Duodenal mucosa (tissue), 2 donors: ENCODE measurements around the gene FABP3.
"Not testable (repeated sequence)": the region's sequence is repeated elsewhere in the genome, so short reads cannot be mapped to it uniquely, and the experiment has no call there.

ENCODE experiments used
- H3K27ac ChIP-seq: one replicate; pipeline ENCODE4 v1.7.0; 2013; ENCODE audit warnings: low read depth, low read length
- H3K27me3 ChIP-seq, 2 donors: one replicate each; pipeline ENCODE4 v1.7.0; 2013; ENCODE audit warnings: low read length in 2 of 2, control low read depth in 1 of 2; ENCODE audit not compliant: insufficient read depth in 2 of 2, control insufficient read depth in 1 of 2
- H3K36me3 ChIP-seq, 2 donors: one replicate each; pipeline ENCODE4 v1.7.0; 2013; ENCODE audit warnings: low read length in 2 of 2, control low read depth in 1 of 2; ENCODE audit not compliant: insufficient read depth in 2 of 2, control insufficient read depth in 1 of 2
- H3K4me1 ChIP-seq, 2 donors: one replicate each; pipeline ENCODE4 v1.7.0; 2013; ENCODE audit warnings: low read length in 2 of 2, control low read depth in 1 of 2; ENCODE audit not compliant: insufficient read depth in 2 of 2, control insufficient read depth in 1 of 2
- H3K4me3 ChIP-seq, 2 donors: one replicate each; pipeline ENCODE4 v1.7.0; 2013; ENCODE audit warnings: low read length in 2 of 2, low read depth in 1 of 2
- H3K9ac ChIP-seq, 2 donors: one replicate each; pipeline ENCODE4 v1.7.0; 2013; ENCODE audit warnings: low read length in 2 of 2, low read depth in 1 of 2
- H3K9me3 ChIP-seq, 2 donors: one replicate each; pipeline ENCODE4 v1.7.0; 2013; ENCODE audit warnings: low read length in 2 of 2, control low read depth in 1 of 2; ENCODE audit not compliant: control insufficient read depth in 1 of 2

The FABP3 gene

DNA sequence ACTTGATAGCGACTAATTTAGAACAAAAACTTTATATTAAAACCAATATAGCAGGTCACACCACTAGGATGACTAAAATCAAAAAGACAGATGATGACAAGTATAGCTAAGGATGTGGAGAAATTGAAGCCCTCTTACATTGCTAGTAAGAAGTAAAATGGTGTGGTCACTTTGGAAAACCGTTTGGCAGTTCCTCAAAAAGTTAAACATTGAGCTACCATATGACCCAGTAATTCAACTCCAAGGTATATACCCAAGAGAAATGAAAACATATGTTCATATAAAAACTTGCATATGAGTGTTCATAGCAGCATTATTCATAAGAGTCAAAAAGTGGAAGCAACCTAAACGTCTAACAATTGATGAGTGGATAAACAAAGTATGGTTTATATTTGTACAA, 27.1 kb upstream of the FABP3 start:
- Histone ChIP-seq H3K27ac (no peak overlapping the region), H3K4me1 (peaks cover 0 to under 1% of the 10 kb centered on the region in 2 donors), H3K4me3 (no peak overlapping the region), H3K9ac (no peak overlapping the region), H3K36me3 (no peaks in the 10 kb centered on the region), H3K9me3 (no peaks in the 10 kb centered on the region), H3K27me3 (no peaks in the 10 kb centered on the region)

DNA sequence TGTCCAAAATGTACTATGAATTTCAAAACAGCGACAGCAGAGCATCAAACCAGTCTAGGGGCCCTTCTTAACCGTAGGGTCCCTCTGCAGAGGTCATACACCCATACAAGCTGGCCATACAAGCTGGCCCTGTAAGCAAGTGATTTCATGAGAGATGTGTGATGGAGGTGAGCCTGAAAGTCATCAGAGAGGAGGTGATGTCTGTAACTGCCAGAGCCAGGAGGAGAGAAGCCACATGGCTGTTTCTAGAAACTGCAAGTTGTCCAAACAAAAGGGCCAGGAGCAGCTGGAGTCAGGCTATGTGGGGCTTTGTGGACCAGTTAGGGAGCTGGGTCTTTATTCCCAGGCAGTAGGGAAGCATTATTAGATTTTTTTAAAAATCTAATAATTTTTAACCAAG, 25.4 kb upstream of the FABP3 start:
- H3K9ac ChIP-seq: no peak overlapping the region
- no peaks in the 10 kb centered on the region for H3K36me3 ChIP-seq
- H3K4me3 ChIP-seq: no peak overlapping the region
- no peak overlapping the region for H3K27ac ChIP-seq
- H3K4me1 ChIP-seq: peaks cover 4 to 6% of the 10 kb centered on the region in 2 donors
- no peaks in the 10 kb centered on the region for H3K27me3 ChIP-seq
- no peaks in the 10 kb centered on the region for H3K9me3 ChIP-seq

DNA sequence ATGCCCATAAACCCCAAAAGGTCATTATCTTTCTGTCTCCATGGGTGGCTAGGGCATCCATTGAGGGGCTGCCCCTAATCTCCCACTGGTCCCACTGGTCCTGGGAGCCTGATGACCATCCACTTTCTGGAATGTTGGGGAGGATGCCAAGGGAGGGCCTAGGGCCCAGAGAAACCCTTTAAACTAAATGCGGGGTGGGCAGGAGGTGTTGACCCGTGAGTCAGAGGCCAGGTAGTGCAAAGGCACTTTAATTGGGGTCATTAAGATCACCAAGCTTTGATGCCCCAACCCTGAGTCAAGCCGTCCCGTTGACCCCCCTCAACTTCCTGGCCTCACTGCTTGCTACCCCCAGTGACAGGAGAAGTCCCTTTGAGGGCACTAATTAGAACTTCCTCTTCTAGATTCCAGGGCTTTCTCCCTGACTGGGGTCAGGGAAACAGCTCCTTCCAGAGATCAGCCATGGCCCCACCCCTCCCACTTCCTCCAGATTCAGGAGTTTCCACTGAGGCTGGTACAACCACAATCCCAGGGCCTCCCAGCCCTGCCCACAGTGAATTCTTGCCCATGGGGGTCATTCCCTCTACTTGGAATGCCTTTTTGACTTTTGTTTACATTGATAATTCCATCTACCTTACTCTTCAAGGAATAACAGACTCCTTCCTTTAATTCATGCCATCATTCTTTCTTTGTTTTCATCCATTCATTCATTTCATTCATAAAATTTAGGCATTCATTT, 24.7 kb upstream of the FABP3 start:
- Histone ChIP-seq H3K27ac (no peak overlapping the region), H3K27me3 (no peaks in the 10 kb centered on the region), H3K9ac (no peak overlapping the region), H3K4me1 (peaks cover 4 to 6% of the 10 kb centered on the region in 2 donors), H3K9me3 (no peaks in the 10 kb centered on the region), H3K4me3 (no peak overlapping the region), H3K36me3 (no peaks in the 10 kb centered on the region)

DNA sequence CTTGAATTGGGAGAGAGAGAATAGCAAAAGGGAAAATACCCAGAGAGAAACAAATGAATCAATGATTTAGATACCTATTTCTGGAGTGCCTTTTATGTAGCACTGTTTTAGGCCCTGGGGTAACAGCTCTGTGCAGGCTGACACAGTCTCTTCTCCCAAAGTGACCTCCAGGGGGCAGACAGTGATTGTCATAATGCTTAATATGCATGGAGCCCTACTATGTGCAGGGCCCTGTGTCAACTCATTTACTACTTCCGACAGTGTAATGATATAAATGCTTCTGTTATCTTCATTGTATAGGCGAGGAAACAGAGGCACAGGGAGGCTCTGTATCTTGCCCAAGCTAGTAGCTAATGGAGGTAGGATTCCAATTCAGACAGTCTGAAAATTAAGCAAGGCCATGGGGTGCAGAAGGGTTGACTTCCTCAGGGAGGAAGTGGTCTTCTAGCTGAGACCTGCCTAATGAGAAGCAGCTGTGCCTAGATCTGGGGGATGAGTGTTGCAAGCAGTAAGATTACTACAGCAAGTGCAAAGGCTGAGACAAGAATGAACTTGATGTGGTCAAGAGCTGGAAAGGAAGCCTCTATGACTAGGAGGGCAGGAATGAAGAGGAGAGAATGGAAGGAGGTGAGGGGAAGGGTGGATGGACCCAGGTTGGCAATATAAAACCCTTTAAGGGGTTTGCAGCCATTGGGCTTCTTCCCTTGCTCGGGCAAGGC, 23.9 kb upstream of the FABP3 start:
- no peak overlapping the region for H3K4me3 ChIP-seq
- H3K27me3 ChIP-seq: no peaks in the 10 kb centered on the region
- peaks cover 4 to 6% of the 10 kb centered on the region in 2 donors for H3K4me1 ChIP-seq
- H3K36me3 ChIP-seq: no peaks in the 10 kb centered on the region
- H3K9ac ChIP-seq: no peak overlapping the region
- no peaks in the 10 kb centered on the region for H3K9me3 ChIP-seq
- H3K27ac ChIP-seq: no peak overlapping the region

DNA sequence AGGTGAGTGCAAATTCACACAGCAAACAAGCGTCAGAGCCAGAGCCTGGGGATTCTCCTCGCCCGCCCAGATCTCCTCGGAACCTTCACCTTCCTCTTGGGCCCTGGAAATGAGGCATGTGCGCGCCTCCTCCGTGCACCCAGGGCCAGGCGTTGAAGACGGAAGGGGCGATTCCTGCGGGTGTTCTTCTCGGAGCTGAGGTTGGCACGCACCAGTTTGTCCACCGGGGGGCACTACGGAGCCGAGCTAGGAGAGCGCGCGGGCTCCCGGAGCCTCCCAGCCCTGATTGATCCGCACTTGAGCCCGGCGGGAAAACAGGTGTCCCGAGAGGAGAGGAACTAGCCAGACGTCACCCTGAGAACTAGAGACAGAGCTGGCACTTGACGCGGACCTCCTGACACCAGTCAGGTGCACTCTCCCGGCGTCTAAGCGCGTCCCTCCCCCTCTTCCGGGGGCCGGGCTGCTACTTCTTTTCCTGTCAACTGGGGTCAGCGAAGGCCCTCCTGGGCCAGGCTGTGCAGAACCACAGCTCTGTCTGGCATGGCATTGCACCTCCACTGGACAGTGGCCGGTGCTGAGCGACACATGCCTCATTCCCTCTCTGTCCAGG, 21.8 kb upstream of the FABP3 start:
- peak overlapping the region; percentile 44 to 48 for H3K9ac ChIP-seq
- no peaks in the 10 kb centered on the region for H3K27me3 ChIP-seq
- no peaks in the 10 kb centered on the region for H3K9me3 ChIP-seq
- peaks cover 10 to 14% of the 10 kb centered on the region in 2 donors for H3K4me1 ChIP-seq
- H3K4me3 ChIP-seq: peak overlapping the region; percentile 65 to 67
- no peaks in the 10 kb centered on the region for H3K36me3 ChIP-seq
- H3K27ac ChIP-seq: no peak overlapping the region

DNA sequence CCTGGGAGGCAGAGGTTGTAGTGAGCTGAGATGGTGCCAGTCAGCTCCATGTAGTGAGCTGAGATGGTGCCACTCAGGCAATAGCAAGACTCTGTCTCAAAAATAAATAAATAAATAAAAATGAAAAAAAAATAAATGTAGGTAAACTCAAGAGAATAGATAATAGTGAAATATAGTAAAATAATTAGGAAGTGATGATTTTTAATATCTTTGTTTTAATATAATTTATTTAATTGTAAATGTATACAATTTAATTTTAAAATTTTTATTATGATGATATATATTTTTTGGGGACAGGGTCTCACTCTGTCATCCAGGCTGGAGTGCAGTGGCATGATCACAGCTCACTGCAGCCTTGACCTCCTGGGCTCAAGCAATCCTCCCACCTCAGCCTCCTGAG, 20.6 kb upstream of the FABP3 start:
- Histone ChIP-seq H3K27me3 (no peaks in the 10 kb centered on the region), H3K9ac (no peak overlapping the region), H3K36me3 (no peaks in the 10 kb centered on the region), H3K9me3 (no peaks in the 10 kb centered on the region), H3K27ac (no peak overlapping the region), H3K4me3 (no peak overlapping the region), H3K4me1 (peaks cover 10 to 16% of the 10 kb centered on the region in 2 donors)

DNA sequence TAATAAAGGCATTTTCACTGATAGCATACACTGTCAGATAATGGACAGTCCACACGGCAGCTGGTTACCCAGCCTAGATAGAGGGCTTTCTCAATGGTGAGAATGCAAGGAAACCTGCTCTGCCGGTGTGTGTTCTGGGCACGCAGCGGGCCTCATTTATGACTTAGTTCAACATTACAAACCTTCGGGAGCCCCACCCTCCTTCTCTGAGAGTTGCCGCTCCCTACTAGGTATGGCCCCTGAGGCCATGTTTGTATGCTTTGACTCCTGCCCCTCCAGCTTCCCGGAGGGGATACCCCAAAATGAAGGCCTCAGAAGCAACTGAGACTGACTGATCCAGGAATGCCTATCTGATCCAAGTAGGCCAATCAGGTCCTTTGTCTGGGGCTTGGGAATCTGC, 17.2 kb upstream of the FABP3 start:
- H3K27ac ChIP-seq: no peak overlapping the region
- no peaks in the 10 kb centered on the region for H3K9me3 ChIP-seq
- no peak overlapping the region for H3K9ac ChIP-seq
- no peaks in the 10 kb centered on the region for H3K27me3 ChIP-seq
- H3K36me3 ChIP-seq: no peaks in the 10 kb centered on the region
- no peak overlapping the region for H3K4me3 ChIP-seq
- peaks cover 10 to 16% of the 10 kb centered on the region in 2 donors for H3K4me1 ChIP-seq

DNA sequence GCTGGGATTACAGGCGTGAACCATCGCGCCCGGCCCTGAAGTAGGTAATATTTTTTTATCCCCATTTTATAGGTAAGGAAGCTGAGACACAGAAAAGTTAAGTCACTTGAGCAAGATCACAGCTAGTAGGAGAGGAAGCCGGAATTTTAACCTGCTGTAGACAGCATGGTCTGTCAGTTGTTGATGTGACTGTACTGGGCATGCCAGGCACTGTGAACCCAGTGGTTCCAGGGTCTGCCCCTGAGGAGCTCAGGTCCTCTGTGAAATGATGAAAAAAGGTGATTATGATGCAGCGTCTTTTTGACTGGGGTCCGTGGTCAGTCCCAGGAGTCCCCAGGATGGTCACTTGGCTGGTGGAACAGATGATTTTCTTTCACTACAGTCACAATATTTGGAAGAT, 16.7 kb upstream of the FABP3 start:
- Histone ChIP-seq H3K27ac (no peak overlapping the region), H3K9ac (peak overlapping the region in 1 of 2 donors; percentile 47), H3K9me3 (no peaks in the 10 kb centered on the region)

DNA sequence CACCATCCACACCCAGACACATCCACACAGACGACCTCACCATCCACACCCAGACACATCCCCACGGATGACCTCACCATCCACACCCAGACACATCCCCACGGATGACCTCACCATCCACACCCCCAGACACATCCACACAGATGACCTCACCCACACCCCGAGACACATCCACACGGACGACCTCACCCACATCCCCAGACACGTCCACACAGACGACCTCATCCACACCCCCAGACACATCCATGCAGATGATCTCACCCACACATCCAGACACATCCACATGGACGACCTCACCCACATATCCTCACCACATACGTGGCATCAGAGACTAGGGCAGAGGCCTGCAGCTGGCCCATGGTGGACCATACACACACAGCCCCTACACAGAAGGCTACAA, 14.7 kb upstream of the FABP3 start:
- no peak overlapping the region for H3K27ac ChIP-seq

More for the DNA sequence above, 16.7 kb upstream of the FABP3 start:
- Histone ChIP-seq H3K27me3 (no peaks in the 10 kb centered on the region), H3K4me1 (peaks cover 10 to 13% of the 10 kb centered on the region in 2 donors), H3K4me3 (no peak overlapping the region), H3K36me3 (no peaks in the 10 kb centered on the region)

DNA sequence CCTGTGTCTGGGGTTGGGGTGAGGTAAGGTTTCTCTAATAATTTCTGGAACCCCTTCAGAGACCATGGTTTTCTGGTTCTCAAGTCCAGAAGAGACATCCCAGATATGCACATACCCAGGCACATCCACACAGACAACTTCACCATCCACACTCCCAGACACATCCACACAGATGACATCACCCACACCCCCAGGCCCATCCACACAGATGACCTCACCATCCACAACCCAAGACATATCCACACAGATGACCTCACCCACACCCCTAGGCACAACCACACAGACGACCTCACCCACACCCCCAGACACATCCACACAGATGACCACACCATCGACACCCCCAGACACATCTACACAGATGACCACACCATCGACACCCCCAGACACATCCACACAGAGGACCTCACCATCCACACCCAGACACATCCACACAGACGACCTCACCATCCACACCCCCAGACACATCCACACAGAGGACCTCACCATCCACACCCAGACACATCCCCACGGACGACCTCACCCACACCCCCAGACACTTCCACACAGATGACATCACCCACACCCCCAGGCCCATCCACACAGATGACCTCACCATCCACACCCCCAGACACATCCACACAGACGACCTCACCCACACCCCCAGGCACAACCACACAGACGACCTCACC, 13.8 kb upstream of the FABP3 start:
- not testable (repeated sequence) for H3K9ac ChIP-seq, H3K36me3 ChIP-seq, H3K27ac ChIP-seq, H3K27me3 ChIP-seq, H3K4me3 ChIP-seq, H3K9me3 ChIP-seq
- peaks cover 7 to 11% of the 10 kb centered on the region in 2 donors for H3K4me1 ChIP-seq

More for the DNA sequence above, 14.7 kb upstream of the FABP3 start:
- Histone ChIP-seq H3K9ac (no peak overlapping the region), H3K4me3 (no peak overlapping the region), H3K27me3 (no peaks in the 10 kb centered on the region), H3K36me3 (no peaks in the 10 kb centered on the region), H3K9me3 (no peaks in the 10 kb centered on the region), H3K4me1 (peaks cover 6 to 11% of the 10 kb centered on the region in 2 donors)
